HTR-8/SVneo (cell line): ENCODE measurements around the gene MAPKAPK3.
"Not testable (repeated sequence)": the region's sequence is repeated elsewhere in the genome, so short reads cannot be mapped to it uniquely, and the experiment has no call there.

Source experiments
- DNase-seq: peaks from one replicate; pipeline ENCODE4 v3.0.0; 2011; ENCODE audit warnings: low spot score, mixed read lengths; ENCODE audit not compliant: insufficient read length
- FAIRE-seq: peaks from 2 replicates; lab custom pipeline; 2011; peaks lifted over from hg19 to GRCh38; lab: Jason Lieb, UNC

The MAPKAPK3 gene

GRCh38 chr3:50675179-50676030, 58.5 kb downstream of the MAPKAPK3 start:
- FAIRE-seq, result no peak

GRCh38 chr3:50676031-50676705, 59.2 kb downstream of the MAPKAPK3 start:
- DNase-seq, result no peak
- no peak for FAIRE-seq

More at GRCh38 chr3:50675179-50676030, 58.5 kb downstream of the MAPKAPK3 start:
- DNase-seq, result no peak

- no peak for FAIRE-seq
- DNase-seq, result no peak
These were observed 70.3 kb downstream of the MAPKAPK3 start for GRCh38 chr3:50687127-50687751.

- DNase-seq, result no peak
- no peak for FAIRE-seq
These were observed 71.0 kb downstream of the MAPKAPK3 start for GRCh38 chr3:50687916-50688315.

- FAIRE-seq, result not testable (repeated sequence)
These were observed 71.7 kb downstream of the MAPKAPK3 start for GRCh38 chr3:50688602-50689001.

GRCh38 chr3:50689558-50689957, 72.6 kb downstream of the MAPKAPK3 start:
- FAIRE-seq (no peak), DNase-seq (no peak)

More at GRCh38 chr3:50688602-50689001, 71.7 kb downstream of the MAPKAPK3 start:
- not testable (repeated sequence) for DNase-seq

- FAIRE-seq (no peak), DNase-seq (no peak)
These were observed 78.1 kb downstream of the MAPKAPK3 start for GRCh38 chr3:50695031-50695430.

- DNase-seq (no peak), FAIRE-seq (no peak)
These were observed 79.3 kb downstream of the MAPKAPK3 start for GRCh38 chr3:50696276-50696675.

- no peak for FAIRE-seq
- DNase-seq, result no peak
These were observed 81.3 kb downstream of the MAPKAPK3 start for GRCh38 chr3:50698269-50698668.
